OCI-LY3 (cell line): ENCODE data around the gene C20orf202.

Experiments
- H2AFZ ChIP-seq: fragments of 200-600, 300-600 bp; shearing (Covaris generic); 2 replicates; pipeline ENCODE4 v1.6.0; 2014; ENCODE audit warnings: antibody characterized with exemption, low read depth, low read length
- H3K27ac ChIP-seq: fragments of 200-600, 300-600 bp; sonication (generic); 2 replicates; pipeline ENCODE4 v1.5.1; 2014; ENCODE audit warnings: mild to moderate bottlenecking, low read length, moderate library complexity, mixed read lengths
- H3K27me3 ChIP-seq: fragments of 200-600, 300-600 bp; sonication (generic); 2 replicates; pipeline ENCODE4 v1.6.1; 2014; ENCODE audit warnings: low read depth, low read length, mixed read lengths
- H3K36me3 ChIP-seq: fragments of 200-600, 300-600 bp; sonication (generic); replicated peaks from 2 replicates; pipeline ENCODE3; 2014; ENCODE audit warnings: low read depth, low read length, mixed read lengths
- H3K4me1 ChIP-seq: fragments of 300-600, 200-600 bp; sonication (generic); 2 replicates; pipeline ENCODE4 v1.6.1; 2014; ENCODE audit warnings: low read length, mixed read lengths
- H3K4me2 ChIP-seq: fragments of 200-600, 300-600 bp; sonication (generic); 2 replicates; pipeline ENCODE4 v1.6.1; 2014; ENCODE audit warnings: low read length, mixed read lengths
- H3K4me3 ChIP-seq: fragments of 300-600, 200-600 bp; sonication (generic); 2 replicates; pipeline ENCODE4 v1.5.1; 2014; ENCODE audit warnings: antibody characterized with exemption, mild to moderate bottlenecking, low read length, moderate library complexity
- H3K79me2 ChIP-seq: fragments of 300-600, 200-600 bp; shearing (Covaris generic); 2 replicates; pipeline ENCODE4 v1.6.1; 2014; ENCODE audit warnings: mild to moderate bottlenecking, low read length, mixed read lengths
- H3K9ac ChIP-seq: fragments of 300-600, 200-600 bp; shearing (Covaris generic); 2 replicates; pipeline ENCODE4 v1.6.0; 2014; ENCODE audit warnings: mild to moderate bottlenecking, low read length, moderate library complexity
- H3K9me3 ChIP-seq: fragments of 200-600, 300-600 bp; shearing (Covaris generic); 2 replicates; pipeline ENCODE4 v1.6.1; 2014; ENCODE audit warnings: low read length, mixed read lengths; ENCODE audit not compliant: insufficient read depth
- H4K20me1 ChIP-seq: fragments of 200-600, 300-600 bp; sonication (generic); 2 replicates; pipeline ENCODE4 v1.6.1; 2016; ENCODE audit warnings: low read length, mixed read lengths; ENCODE audit not compliant: insufficient read depth
- EZH2phosphoT487 ChIP-seq: fragments of 200-600 bp; shearing (Covaris generic); IDR thresholded peaks from 2 replicates; pipeline ENCODE4 v1.6.1; 2018; ENCODE audit warnings: antibody characterized with exemption, mixed run types, low read depth
- TF ChIP-seq, protein P1 (sequence below): fragments of 200-600, 300-600 bp; sonication (generic); IDR thresholded peaks from 2 replicates; pipeline ENCODE4 v1.5.1; 2014; ENCODE audit warnings: antibody characterized with exemption, low read length, low read depth

Gene C20orf202

DNA sequence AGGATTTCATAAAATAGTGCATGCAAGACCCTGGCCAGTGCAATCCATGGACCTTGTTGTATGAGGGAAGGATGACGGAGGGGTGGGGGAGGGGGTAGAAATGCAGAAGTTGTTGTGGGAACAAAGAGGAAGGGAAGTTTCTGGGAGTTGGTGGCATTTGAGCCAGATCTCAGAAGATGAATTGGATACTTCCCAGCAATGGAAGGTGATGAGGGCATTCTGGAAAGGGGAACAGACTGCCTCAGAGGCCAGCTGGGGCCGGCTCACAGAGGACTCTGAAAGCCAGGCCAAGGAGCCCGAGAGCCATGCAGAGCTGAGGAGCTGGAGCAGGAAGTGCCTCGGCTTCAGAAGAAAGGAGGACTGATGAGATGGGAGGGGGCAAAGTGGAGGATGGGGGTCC is 21.1 kb upstream of the C20orf202 start:
- Histone ChIP-seq H3K9ac (no peak overlapping the region), H3K79me2 (no peaks in the 10 kb centered on the region), H3K27ac (no peak overlapping the region), H3K27me3 (no peaks in the 10 kb centered on the region), H3K9me3 (no peaks in the 10 kb centered on the region), H3K4me3 (no peak overlapping the region), H3K4me1 (no peaks in the 10 kb centered on the region), H2AFZ (no peak overlapping the region), H3K4me2 (no peak overlapping the region), H3K36me3 (no peaks in the 10 kb centered on the region), H4K20me1 (no peaks in the 10 kb centered on the region)
- TF ChIP-seq, protein P1, sequence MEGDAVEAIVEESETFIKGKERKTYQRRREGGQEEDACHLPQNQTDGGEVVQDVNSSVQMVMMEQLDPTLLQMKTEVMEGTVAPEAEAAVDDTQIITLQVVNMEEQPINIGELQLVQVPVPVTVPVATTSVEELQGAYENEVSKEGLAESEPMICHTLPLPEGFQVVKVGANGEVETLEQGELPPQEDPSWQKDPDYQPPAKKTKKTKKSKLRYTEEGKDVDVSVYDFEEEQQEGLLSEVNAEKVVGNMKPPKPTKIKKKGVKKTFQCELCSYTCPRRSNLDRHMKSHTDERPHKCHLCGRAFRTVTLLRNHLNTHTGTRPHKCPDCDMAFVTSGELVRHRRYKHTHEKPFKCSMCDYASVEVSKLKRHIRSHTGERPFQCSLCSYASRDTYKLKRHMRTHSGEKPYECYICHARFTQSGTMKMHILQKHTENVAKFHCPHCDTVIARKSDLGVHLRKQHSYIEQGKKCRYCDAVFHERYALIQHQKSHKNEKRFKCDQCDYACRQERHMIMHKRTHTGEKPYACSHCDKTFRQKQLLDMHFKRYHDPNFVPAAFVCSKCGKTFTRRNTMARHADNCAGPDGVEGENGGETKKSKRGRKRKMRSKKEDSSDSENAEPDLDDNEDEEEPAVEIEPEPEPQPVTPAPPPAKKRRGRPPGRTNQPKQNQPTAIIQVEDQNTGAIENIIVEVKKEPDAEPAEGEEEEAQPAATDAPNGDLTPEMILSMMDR: no peak
- no peak for TF ChIP-seq EZH2phosphoT487

DNA sequence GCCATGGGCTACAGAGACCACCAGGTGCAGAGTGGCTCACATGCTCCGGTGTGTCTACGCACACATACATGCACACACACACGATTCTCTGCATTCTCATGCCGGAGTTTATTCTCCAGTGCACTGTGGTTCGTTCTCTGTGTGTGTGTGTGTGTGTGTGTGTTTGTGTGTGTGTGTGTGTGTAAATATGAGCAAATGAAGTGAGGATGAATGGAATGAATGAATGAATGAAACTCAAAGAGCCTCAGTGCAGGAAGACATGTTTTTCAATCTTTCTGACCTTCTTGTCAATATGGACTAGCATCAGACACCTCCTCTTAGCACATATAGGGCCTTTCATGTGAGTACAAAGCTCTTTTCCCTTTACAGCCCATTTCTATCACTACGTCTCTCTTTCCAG is 20.1 kb upstream of the C20orf202 start:
- H3K9ac ChIP-seq: no peak overlapping the region
- no peaks in the 10 kb centered on the region for H4K20me1 ChIP-seq
- H3K27me3 ChIP-seq: no peaks in the 10 kb centered on the region
- no peaks in the 10 kb centered on the region for H3K36me3 ChIP-seq
- no peaks in the 10 kb centered on the region for H3K79me2 ChIP-seq
- no peak overlapping the region for H3K27ac ChIP-seq
- no peaks in the 10 kb centered on the region for H3K4me1 ChIP-seq
- H3K4me2 ChIP-seq: no peak overlapping the region
- no peak overlapping the region for H3K4me3 ChIP-seq
- no peak for TF ChIP-seq EZH2phosphoT487
- TF ChIP-seq, protein P1: no peak
- no peak overlapping the region for H2AFZ ChIP-seq
- no peaks in the 10 kb centered on the region for H3K9me3 ChIP-seq

DNA sequence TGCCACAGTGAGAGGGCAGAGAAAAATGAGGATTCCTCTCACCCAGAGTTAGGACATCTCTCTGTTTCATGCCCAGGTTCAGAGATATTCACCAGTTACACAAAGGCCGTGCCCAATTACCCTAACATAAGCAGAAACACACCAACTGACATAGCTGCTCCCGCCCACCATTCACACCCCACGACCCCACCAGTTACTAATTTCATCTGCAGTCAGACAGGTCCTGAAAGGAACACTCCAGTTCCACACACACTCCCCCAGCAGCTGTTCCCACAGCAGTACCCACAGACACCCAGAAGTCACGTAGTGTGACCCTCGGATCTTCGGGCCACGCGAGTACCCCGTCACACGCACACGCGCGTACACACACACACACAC is 19.0 kb upstream of the C20orf202 start:
- Histone ChIP-seq H2AFZ (no peak overlapping the region), H3K4me2 (no peak overlapping the region), H3K4me1 (no peaks in the 10 kb centered on the region), H3K79me2 (no peaks in the 10 kb centered on the region), H3K27me3 (no peaks in the 10 kb centered on the region), H4K20me1 (no peaks in the 10 kb centered on the region), H3K4me3 (no peak overlapping the region), H3K27ac (no peak overlapping the region), H3K36me3 (no peaks in the 10 kb centered on the region), H3K9me3 (no peaks in the 10 kb centered on the region), H3K9ac (no peak overlapping the region)
- TF ChIP-seq, protein P1: no peak
- no peak for TF ChIP-seq EZH2phosphoT487

DNA sequence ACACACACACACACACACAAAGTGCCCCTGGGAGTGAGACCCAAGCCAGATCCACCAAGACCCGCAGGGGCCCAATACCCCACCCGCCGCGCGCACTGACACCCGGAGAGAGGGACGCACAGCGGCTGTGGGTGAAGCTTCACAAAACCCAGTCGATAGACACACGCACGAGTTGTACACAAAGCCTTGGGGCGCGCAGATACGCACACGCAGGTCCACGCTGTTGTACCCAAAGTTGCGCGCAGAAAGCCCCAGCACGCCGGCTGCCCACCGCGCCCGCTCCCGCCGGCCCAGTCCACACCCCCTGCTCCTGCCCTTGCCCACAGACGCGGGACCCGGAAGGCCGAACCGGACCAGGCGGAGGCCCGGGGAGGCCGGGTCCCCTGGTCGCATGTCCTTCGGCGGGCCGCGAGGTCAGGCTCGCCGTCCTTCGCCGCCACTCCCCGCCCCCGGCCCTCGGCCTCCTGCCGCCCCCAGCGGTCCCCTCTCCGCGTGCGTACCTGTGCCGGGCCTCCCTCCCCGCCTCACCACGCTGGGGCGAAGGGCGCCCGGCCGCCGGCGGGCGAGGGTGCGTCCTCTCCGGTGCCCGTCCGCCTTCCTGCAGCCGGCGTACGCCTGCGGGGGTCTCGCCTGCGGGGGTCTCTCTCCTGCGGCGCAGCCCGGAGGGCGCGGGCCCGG is 18.5 kb upstream of the C20orf202 start, which contains the start of gene TMEM74B:
Gene TMEM74B, minus strand, starts transcription at position 344 of the 678 bp plus-strand sequence. CDS start 1,180 bp downstream, outside the sequence.
- no peaks in the 10 kb centered on the region for H4K20me1 ChIP-seq
- TF ChIP-seq EZH2phosphoT487: no peak
- TF ChIP-seq, protein P1: no peak

More for the DNA sequence above, 18.5 kb upstream of the C20orf202 start, which contains the start of gene TMEM74B:
- Histone ChIP-seq H3K4me2 (0 out of 2 replicates have a peak within 1 kb of the TSS, but pooled peaks have one; percentile 7), H3K27me3 (no peaks in the 10 kb centered on the region), H2AFZ (no peak within 1 kb of the TSS), H3K79me2 (no peaks in the 10 kb centered on the region), H3K27ac (no peak within 1 kb of the TSS), H3K36me3 (no peaks in the 10 kb centered on the region), H3K9ac (no peak within 1 kb of the TSS), H3K9me3 (no peaks in the 10 kb centered on the region), H3K4me1 (no peaks in the 10 kb centered on the region), H3K4me3 (no peak within 1 kb of the TSS)
